H9 (cell line): ENCODE data around the gene MITF. TPM values are rescaled to one million over a fixed set of nuclear protein-coding genes. Genes with fewer than 3 reads are reported as not detected.

Experiments
- DNase-seq: peaks from one replicate; pipeline ENCODE4 v3.0.0-alpha.2; 2017
- H2AFZ ChIP-seq: one replicate; pipeline ENCODE4 v1.6.1; 2013; ENCODE audit warnings: mild to moderate bottlenecking, low read length, control low read depth, moderate library complexity
- H2AK5ac ChIP-seq: 2 replicates; pipeline ENCODE4 v1.6.1; 2013; ENCODE audit warnings: low read length, control low read depth, mixed read lengths; ENCODE audit not compliant: insufficient read length
- H2BK120ac ChIP-seq: one replicate; pipeline ENCODE4 v1.6.1; 2013; ENCODE audit warnings: low read depth, mild to moderate bottlenecking, low read length, control low read depth, inconsistent platforms; ENCODE audit not compliant: poor library complexity, severe bottlenecking
- H2BK12ac ChIP-seq: 2 replicates; pipeline ENCODE4 v1.6.1; 2013; ENCODE audit warnings: low read length, control low read depth, mixed read lengths, low read depth; ENCODE audit not compliant: insufficient read length
- H2BK15ac ChIP-seq: 2 replicates; pipeline ENCODE4 v1.6.1; 2013; ENCODE audit warnings: low read depth, low read length, control low read depth
- H2BK20ac ChIP-seq: one replicate; pipeline ENCODE4 v1.6.1; 2013; ENCODE audit warnings: low read depth, mild to moderate bottlenecking, low read length, control low read depth, inconsistent platforms; ENCODE audit not compliant: poor library complexity, severe bottlenecking
- H2BK5ac ChIP-seq: 2 replicates; pipeline ENCODE4 v1.6.1; 2013; ENCODE audit warnings: low read length, control low read depth, mixed read lengths; ENCODE audit not compliant: insufficient read length
- H3K14ac ChIP-seq: 2 replicates; pipeline ENCODE4 v1.6.1; 2013; ENCODE audit warnings: low read length, control low read depth; ENCODE audit not compliant: insufficient read depth
- H3K18ac ChIP-seq: 2 replicates; pipeline ENCODE4 v1.6.1; 2013; ENCODE audit warnings: low read depth, mild to moderate bottlenecking, mixed read lengths, low read length, control low read depth; ENCODE audit not compliant: insufficient read length
- H3K23ac ChIP-seq: 2 replicates; pipeline ENCODE4 v1.6.1; 2013; ENCODE audit warnings: low read length, control low read depth, mixed read lengths, low read depth; ENCODE audit not compliant: insufficient read length
- H3K23me2 ChIP-seq: 2 replicates; pipeline ENCODE4 v1.6.1; 2013; ENCODE audit warnings: low read depth, mild to moderate bottlenecking, mixed read lengths, low read length, control low read depth; ENCODE audit not compliant: insufficient read length, poor library complexity, severe bottlenecking
- H3K27ac ChIP-seq: 2 replicates; pipeline ENCODE4 v1.5.1; 2013; ENCODE audit warnings: low read length, control low read depth, mixed read lengths, low read depth; ENCODE audit not compliant: insufficient read length
- H3K27me3 ChIP-seq: 2 replicates; pipeline ENCODE4 v1.6.1; 2013; ENCODE audit warnings: low read length, control low read depth, inconsistent platforms; ENCODE audit not compliant: insufficient read depth
- H3K4ac ChIP-seq: 2 replicates; pipeline ENCODE4 v1.6.1; 2013; ENCODE audit warnings: low read depth, mild to moderate bottlenecking, control low read depth, inconsistent platforms, low read length, moderate library complexity
- H3K4me1 ChIP-seq: 2 replicates; pipeline ENCODE4 v1.6.1; 2013; ENCODE audit warnings: low read length, control low read depth, inconsistent platforms; ENCODE audit not compliant: insufficient read depth
- H3K4me2 ChIP-seq: 2 replicates; pipeline ENCODE4 v1.6.1; 2013; ENCODE audit warnings: low read length, control low read depth, mixed read lengths; ENCODE audit not compliant: insufficient read length, insufficient read depth
- H3K56ac ChIP-seq: 2 replicates; pipeline ENCODE4 v1.6.1; 2013; ENCODE audit warnings: low read depth, mild to moderate bottlenecking, mixed read lengths, low read length, control low read depth; ENCODE audit not compliant: insufficient read length
- H3K79me1 ChIP-seq: 2 replicates; pipeline ENCODE4 v1.6.1; 2013; ENCODE audit warnings: low read depth, mild to moderate bottlenecking, moderate library complexity, low read length, control low read depth, inconsistent platforms; ENCODE audit not compliant: insufficient read depth, poor library complexity, severe bottlenecking
- H3K79me2 ChIP-seq: 2 replicates; pipeline ENCODE4 v1.6.1; 2013; ENCODE audit warnings: low read length, control low read depth, inconsistent platforms; ENCODE audit not compliant: insufficient read depth
- H3K9ac ChIP-seq: 2 replicates; pipeline ENCODE4 v1.6.1; 2013; ENCODE audit warnings: low read length, control low read depth, mixed read lengths; ENCODE audit not compliant: insufficient read length; ENCODE audit errors: extremely low read depth
- H3K9me3 ChIP-seq: one replicate; pipeline ENCODE4 v1.6.1; 2013; ENCODE audit warnings: low read depth, low read length, inconsistent platforms; ENCODE audit not compliant: control insufficient read depth
- H3T11ph ChIP-seq: one replicate; pipeline ENCODE4 v1.6.1; 2013; ENCODE audit warnings: mild to moderate bottlenecking, low read length, control low read depth, inconsistent platforms
- H4K20me1 ChIP-seq: one replicate; pipeline ENCODE4 v1.6.1; 2013; ENCODE audit not compliant: control insufficient read depth, insufficient read length, insufficient read depth
- H4K5ac ChIP-seq: 2 replicates; pipeline ENCODE4 v1.6.1; 2013; ENCODE audit warnings: low read depth, mild to moderate bottlenecking, mixed read lengths, low read length, control low read depth; ENCODE audit not compliant: insufficient read length
- H4K8ac ChIP-seq: replicated peaks from 2 replicates; pipeline ENCODE4 v1.6.1; 2013; ENCODE audit warnings: low read length, control low read depth, mixed read lengths, low read depth; ENCODE audit not compliant: insufficient read length
- H4K91ac ChIP-seq: 2 replicates; pipeline ENCODE4 v1.6.1; 2013; ENCODE audit warnings: low read depth, mild to moderate bottlenecking, moderate library complexity, mixed read lengths, low read length, control low read depth; ENCODE audit not compliant: insufficient read length
- H3K27ac Mint-ChIP-seq, 3 experiments: 2 replicates in 2 of 3; 3 replicates in 1 of 3; pipeline ENCODE4 v1.8.0; 2020 to 2021; ENCODE audit warnings: mixed read lengths in 3 of 3, mild to moderate bottlenecking in 1 of 3, moderate library complexity in 1 of 3
- H3K27me3 Mint-ChIP-seq: 2 replicates; pipeline ENCODE4 v1.8.0; 2021; ENCODE audit warnings: low read depth, mild to moderate bottlenecking, moderate library complexity, mixed read lengths
- H3K36me3 Mint-ChIP-seq, 3 experiments: 2 replicates in 2 of 3; 3 replicates in 1 of 3; pipeline ENCODE4 v1.8.0; 2020 to 2021; ENCODE audit warnings: low read depth in 3 of 3, mixed read lengths in 3 of 3; ENCODE audit not compliant: insufficient read depth in 1 of 3
- H3K4me1 Mint-ChIP-seq, 2 experiments: 2 replicates each; pipeline ENCODE4 v1.8.0; 2020; ENCODE audit warnings: mixed read lengths in 2 of 2
- H3K4me3 Mint-ChIP-seq, 2 experiments: 2 replicates in 1 of 2; 3 replicates in 1 of 2; pipeline ENCODE4 v1.8.0; 2020 to 2021; ENCODE audit warnings: mild to moderate bottlenecking in 2 of 2, mixed read lengths in 2 of 2, moderate library complexity in 1 of 2
- H3K9me3 Mint-ChIP-seq, 2 experiments: 2 replicates in 1 of 2; 3 replicates in 1 of 2; pipeline ENCODE4 v1.8.0; 2020; ENCODE audit warnings: mild to moderate bottlenecking in 2 of 2, mixed read lengths in 2 of 2, moderate library complexity in 1 of 2
- WGBS: extraction: QIAGEN DNeasy Blood & Tissue Kit; methylation state at CpG from one replicate; pipeline ENCODE4 v1.1.7; 2013; ENCODE audit warnings: missing lambda C conversion rate, low lambda C conversion rate, mixed read lengths; ENCODE audit not compliant: insufficient read length; ENCODE audit errors: extremely low coverage; 5-methylcytosine and 5-hydroxymethylcytosine counted together
- total RNA-seq: library from RNA; stranded (reverse); gene quantifications from 2 replicates; pipeline ENCODE4 v1.2.1, GENCODE V29; 2021
- TF ChIP-seq, protein P1 (sequence below): fragments of 200-600 bp; sonication (generic); conservative IDR thresholded peaks from 3 replicates; pipeline ENCODE4 v1.8.0; 2021; ENCODE audit warnings: antibody characterized with exemption, mild to moderate bottlenecking

Gene MITF
- total RNA-seq, 1 experiment from 2014 or later = 0.81 TPM

GRCh38 chr3:69747511-69748258 is 8.4 kb downstream of the MITF start:
- peaks cover under 1% of the 10 kb centered on the region for H3K27me3 Mint-ChIP-seq
- no peak overlapping the region for H3K27ac ChIP-seq
- H3K14ac ChIP-seq = no peak overlapping the region
- no peaks in the 10 kb centered on the region for H3K79me2 ChIP-seq
- DNase-seq = no peak
- H2BK15ac ChIP-seq = no peak overlapping the region
- no peak overlapping the region for H3K56ac ChIP-seq
- H3T11ph ChIP-seq = no peak overlapping the region
- H4K5ac ChIP-seq = no peak overlapping the region
- TF ChIP-seq, protein P1, sequence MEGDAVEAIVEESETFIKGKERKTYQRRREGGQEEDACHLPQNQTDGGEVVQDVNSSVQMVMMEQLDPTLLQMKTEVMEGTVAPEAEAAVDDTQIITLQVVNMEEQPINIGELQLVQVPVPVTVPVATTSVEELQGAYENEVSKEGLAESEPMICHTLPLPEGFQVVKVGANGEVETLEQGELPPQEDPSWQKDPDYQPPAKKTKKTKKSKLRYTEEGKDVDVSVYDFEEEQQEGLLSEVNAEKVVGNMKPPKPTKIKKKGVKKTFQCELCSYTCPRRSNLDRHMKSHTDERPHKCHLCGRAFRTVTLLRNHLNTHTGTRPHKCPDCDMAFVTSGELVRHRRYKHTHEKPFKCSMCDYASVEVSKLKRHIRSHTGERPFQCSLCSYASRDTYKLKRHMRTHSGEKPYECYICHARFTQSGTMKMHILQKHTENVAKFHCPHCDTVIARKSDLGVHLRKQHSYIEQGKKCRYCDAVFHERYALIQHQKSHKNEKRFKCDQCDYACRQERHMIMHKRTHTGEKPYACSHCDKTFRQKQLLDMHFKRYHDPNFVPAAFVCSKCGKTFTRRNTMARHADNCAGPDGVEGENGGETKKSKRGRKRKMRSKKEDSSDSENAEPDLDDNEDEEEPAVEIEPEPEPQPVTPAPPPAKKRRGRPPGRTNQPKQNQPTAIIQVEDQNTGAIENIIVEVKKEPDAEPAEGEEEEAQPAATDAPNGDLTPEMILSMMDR = no peak
- no peak overlapping the region for H2AK5ac ChIP-seq
- H2BK12ac ChIP-seq = no peak overlapping the region
- H3K23me2 ChIP-seq = no peaks in the 10 kb centered on the region
- H3K4me1 Mint-ChIP-seq = peaks cover 3 to 8% of the 10 kb centered on the region in 2 experiments; a peak in 2 of 4 replicates
- H2BK20ac ChIP-seq = no peak overlapping the region
- H3K27me3 ChIP-seq = no peaks in the 10 kb centered on the region
- H3K9me3 ChIP-seq = no peaks in the 10 kb centered on the region
- H4K91ac ChIP-seq = no peak overlapping the region
- no peaks in the 10 kb centered on the region for H4K20me1 ChIP-seq
- no peak overlapping the region for H3K4me3 Mint-ChIP-seq
- H2AFZ ChIP-seq = no peak overlapping the region
- H3K79me1 ChIP-seq = no peaks in the 10 kb centered on the region
- H4K8ac ChIP-seq = no peak overlapping the region
- H2BK5ac ChIP-seq = no peak overlapping the region
- peaks cover 2% of the 10 kb centered on the region; the same call in 1 of the 2 replicates for H3K4me1 ChIP-seq
- no peak overlapping the region for H3K18ac ChIP-seq
- H3K27ac Mint-ChIP-seq = no peak overlapping the region; a peak in 1 of 7 replicates
- no peak overlapping the region for H2BK120ac ChIP-seq
- WGBS = no CpG with 5 or more reads among the region's 2 CpGs
- H3K9ac ChIP-seq = no peak overlapping the region
- H3K9me3 Mint-ChIP-seq = peaks cover 0 to 6% of the 10 kb centered on the region in 2 experiments; a peak in 2 of 5 replicates
- H3K36me3 Mint-ChIP-seq = peaks cover 0 to 6% (median 0%) of the 10 kb centered on the region in 3 experiments; a peak in 2 of 7 replicates
- H3K4ac ChIP-seq = no peak overlapping the region
- H3K4me2 ChIP-seq = no peak overlapping the region
- H3K23ac ChIP-seq = no peak overlapping the region
